GM23338 (cell line): ENCODE results near the gene TEX54.

Experiments used
- EZH2 ChIP-seq: fragments of 200-600 bp; sonication (generic); IDR thresholded peaks from one replicate; pipeline ENCODE4 v1.8.0; 2017; ENCODE audit warnings: antibody characterized with exemption, mild to moderate bottlenecking, low read depth; ENCODE audit not compliant: unreplicated experiment
- NANOG ChIP-seq: IDR thresholded peaks from 2 replicates; pipeline ENCODE4 v1.6.1; 2016; ENCODE audit warnings: antibody characterized with exemption, borderline replicate concordance
- STAT1 ChIP-seq: IDR thresholded peaks from one replicate; pipeline ENCODE4 v1.6.1; 2016; ENCODE audit warnings: antibody characterized with exemption; ENCODE audit not compliant: unreplicated experiment
- TF ChIP-seq, protein P1 (sequence below), 2 experiments: fragments of 200-600 bp in 1 of 2; sonication (generic) in 1 of 2; conservative IDR thresholded peaks; 2 replicates each; pipeline versions ENCODE4 v1.5.1 to v1.6.1; 2016 to 2017; ENCODE audit warnings: antibody characterized with exemption in 2 of 2, low read depth in 2 of 2, mild to moderate bottlenecking in 2 of 2, moderate library complexity in 1 of 2
- TF ChIP-seq, protein P2 (sequence below): IDR thresholded peaks from one replicate; pipeline ENCODE4 v1.6.1; 2018; ENCODE audit warnings: antibody characterized with exemption; ENCODE audit not compliant: unreplicated experiment

DNA sequence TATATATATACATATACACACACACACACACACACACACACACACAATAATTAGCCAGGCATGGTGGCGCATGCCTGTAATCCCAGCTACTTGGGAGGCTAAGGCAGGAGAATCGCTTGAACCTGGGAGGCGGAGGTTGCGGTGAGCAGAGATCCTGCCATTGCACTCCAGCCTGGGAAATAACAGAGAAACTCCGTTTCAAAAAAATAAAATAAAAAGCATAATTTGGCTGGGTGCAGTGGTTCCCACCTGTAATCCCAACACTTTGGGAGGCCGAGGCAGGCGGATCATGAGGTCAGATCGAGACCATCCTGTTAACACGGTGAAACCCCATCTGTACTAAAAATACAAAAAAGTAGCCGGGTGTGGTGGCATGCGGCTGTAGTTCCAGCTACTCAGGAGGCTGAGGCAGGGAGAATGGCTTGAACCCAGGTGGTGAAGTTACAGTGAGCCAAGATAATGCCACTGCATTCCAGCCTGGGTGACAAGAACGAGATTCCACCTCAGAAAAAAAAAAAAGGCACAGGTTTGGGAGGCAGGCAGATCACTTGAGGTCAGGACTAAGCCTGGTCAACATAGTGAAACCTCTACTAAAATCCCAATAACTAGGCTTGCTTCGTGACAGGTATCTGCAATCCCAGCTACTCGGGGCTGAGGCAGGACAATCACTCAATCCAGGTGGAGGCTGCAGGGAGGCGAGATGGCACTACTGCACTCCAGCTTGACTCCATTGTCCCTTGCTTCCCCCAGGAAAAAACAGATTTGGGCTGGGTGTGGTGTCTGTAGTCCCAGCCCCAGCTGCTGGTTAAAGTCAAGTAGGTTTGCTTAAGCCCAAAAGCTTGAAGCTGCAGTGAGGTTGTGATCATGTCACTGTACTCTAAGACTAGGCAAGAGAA lies 18.5 kb upstream of the TEX54 start:
- TF ChIP-seq, protein P1, sequence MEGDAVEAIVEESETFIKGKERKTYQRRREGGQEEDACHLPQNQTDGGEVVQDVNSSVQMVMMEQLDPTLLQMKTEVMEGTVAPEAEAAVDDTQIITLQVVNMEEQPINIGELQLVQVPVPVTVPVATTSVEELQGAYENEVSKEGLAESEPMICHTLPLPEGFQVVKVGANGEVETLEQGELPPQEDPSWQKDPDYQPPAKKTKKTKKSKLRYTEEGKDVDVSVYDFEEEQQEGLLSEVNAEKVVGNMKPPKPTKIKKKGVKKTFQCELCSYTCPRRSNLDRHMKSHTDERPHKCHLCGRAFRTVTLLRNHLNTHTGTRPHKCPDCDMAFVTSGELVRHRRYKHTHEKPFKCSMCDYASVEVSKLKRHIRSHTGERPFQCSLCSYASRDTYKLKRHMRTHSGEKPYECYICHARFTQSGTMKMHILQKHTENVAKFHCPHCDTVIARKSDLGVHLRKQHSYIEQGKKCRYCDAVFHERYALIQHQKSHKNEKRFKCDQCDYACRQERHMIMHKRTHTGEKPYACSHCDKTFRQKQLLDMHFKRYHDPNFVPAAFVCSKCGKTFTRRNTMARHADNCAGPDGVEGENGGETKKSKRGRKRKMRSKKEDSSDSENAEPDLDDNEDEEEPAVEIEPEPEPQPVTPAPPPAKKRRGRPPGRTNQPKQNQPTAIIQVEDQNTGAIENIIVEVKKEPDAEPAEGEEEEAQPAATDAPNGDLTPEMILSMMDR (conservative IDR thresholded peaks at IDR 0.05; ENCODE audit: low read depth in 2 of 2): no peak
- no peak for TF ChIP-seq EZH2
- TF ChIP-seq NANOG: 0 out of 2 replicates have a peak, but pooled peaks have one; percentile 2
- TF ChIP-seq, protein P2, sequence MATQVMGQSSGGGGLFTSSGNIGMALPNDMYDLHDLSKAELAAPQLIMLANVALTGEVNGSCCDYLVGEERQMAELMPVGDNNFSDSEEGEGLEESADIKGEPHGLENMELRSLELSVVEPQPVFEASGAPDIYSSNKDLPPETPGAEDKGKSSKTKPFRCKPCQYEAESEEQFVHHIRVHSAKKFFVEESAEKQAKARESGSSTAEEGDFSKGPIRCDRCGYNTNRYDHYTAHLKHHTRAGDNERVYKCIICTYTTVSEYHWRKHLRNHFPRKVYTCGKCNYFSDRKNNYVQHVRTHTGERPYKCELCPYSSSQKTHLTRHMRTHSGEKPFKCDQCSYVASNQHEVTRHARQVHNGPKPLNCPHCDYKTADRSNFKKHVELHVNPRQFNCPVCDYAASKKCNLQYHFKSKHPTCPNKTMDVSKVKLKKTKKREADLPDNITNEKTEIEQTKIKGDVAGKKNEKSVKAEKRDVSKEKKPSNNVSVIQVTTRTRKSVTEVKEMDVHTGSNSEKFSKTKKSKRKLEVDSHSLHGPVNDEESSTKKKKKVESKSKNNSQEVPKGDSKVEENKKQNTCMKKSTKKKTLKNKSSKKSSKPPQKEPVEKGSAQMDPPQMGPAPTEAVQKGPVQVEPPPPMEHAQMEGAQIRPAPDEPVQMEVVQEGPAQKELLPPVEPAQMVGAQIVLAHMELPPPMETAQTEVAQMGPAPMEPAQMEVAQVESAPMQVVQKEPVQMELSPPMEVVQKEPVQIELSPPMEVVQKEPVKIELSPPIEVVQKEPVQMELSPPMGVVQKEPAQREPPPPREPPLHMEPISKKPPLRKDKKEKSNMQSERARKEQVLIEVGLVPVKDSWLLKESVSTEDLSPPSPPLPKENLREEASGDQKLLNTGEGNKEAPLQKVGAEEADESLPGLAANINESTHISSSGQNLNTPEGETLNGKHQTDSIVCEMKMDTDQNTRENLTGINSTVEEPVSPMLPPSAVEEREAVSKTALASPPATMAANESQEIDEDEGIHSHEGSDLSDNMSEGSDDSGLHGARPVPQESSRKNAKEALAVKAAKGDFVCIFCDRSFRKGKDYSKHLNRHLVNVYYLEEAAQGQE: no peak
- no peak for TF ChIP-seq STAT1
